Suppressor macrophage treated with lipopolysaccharide for 1 hour (primary cell): ENCODE measurements around the gene CFP.
"Not testable (repeated sequence)": the region's sequence is repeated elsewhere in the genome, so short reads cannot be mapped to it uniquely, and the experiment has no call there.

Experiments
- DNase-seq, 3 donors: peaks; one replicate each; pipeline ENCODE4 v3.0.0-alpha.2; 2020 to 2022

CFP gene

DNA sequence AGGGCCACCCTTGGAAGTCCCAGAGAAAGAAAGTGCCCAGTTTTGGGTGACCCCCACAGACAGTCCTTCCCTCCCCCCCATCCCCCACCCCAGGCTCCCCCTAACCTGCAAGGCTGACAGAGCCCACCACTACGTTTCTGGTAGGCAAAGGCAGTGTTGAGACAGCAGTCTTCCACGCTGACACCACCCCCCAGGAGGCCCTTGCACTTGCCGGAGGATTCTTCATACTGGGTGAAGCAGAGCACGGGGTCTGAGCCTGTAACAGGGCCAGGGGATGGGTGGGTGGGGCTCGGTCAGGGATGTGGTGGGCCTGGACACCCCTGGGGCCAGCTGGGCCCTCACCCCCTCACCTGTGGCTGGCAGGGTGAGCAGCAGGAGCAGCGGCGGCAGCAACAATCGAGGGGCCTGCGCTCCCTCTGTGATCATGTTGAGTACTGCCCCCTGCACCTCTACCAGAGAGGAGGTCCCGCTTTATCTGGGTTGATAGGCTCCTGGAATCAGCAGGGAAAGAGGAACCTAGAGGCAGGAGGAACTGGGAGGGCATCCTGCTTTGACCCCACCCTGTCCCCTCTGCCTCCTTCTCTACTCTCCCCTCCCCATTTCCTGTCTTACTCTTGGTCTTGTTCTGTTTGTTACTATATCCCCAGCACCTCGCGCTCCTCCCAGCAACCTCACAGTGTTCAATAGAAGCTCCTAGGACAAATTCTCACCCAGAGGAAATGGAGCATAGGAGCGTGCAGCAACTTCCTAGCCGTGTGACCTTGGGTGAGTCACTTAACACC lies at the start of gene CFP:
CFP (minus strand) TSS at position 512 of the 782 bp plus-strand sequence; CDS start at position 426, 86 bp downstream.
- no peak for DNase-seq

DNA sequence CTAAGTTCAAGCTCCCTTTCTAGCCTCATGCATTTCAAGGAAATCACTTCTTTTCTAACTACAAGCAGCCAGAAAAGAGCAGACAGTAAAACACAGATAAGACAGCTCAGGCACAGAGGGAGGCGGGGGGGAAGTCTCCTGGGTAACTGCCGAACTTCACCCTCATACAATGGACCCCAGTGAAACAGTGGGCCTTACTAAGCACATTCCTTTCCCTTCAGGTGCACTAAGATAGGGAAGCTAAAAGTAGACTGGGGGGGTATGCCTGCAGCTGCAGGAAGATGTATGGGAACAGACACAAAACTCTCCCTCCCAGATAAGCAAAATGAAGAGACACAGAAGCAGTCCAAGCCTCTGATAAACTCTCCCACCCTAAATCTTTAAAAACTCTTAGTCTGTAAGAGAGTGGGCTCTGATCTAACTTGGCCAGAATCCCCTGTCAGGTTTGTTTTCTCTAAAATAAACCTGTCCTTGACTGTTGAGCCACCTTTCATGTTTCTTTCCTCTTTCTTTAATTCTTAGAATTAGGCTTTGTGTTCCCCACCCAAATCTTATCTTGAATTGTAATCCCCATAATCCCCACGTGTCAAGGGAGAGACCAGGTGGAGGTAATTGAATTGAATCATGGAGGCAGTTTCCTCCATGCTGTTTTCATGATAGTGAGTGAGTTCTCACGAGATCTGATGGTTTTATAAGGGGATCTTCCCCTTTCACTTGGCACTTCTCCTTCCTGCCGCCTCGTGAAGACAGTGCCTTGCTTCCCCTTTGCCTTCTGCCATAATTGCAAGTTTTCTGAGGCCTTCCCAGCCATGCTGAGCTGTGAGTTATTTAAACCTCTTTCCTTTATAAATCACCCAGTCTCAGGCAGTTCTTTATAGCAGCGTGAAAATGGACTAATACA lies 46.5 kb upstream of the CFP start:
- peak; percentile 51 to 58 (median 56) for DNase-seq

DNA sequence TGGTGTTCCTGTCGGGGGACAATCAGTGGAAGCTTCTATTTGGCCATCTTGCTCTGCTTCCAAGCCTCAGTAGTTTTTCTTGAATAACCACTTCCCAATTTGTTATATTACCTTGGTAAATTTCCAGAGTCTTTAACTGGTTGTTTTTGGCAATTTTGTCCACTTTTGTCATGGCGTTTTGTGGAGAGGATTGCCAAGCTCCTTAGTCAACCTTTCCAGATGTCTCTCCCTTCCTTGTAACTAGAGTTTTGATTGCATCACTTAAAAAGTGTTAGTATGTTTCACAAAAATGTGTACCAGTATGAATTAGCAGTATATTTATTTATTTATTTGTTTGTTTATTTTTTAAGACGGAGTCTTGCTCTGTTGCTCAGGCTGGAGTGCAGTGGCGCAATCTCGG lies 45.0 kb upstream of the CFP start:
- no peak for DNase-seq

GRCh38 chrX:47665797-47666196 lies 36.1 kb upstream of the CFP start:
- not testable (repeated sequence) for DNase-seq

GRCh38 chrX:47664737-47665136 lies 35.0 kb upstream of the CFP start:
- peak; percentile 44 to 59 (median 55) for DNase-seq

DNA sequence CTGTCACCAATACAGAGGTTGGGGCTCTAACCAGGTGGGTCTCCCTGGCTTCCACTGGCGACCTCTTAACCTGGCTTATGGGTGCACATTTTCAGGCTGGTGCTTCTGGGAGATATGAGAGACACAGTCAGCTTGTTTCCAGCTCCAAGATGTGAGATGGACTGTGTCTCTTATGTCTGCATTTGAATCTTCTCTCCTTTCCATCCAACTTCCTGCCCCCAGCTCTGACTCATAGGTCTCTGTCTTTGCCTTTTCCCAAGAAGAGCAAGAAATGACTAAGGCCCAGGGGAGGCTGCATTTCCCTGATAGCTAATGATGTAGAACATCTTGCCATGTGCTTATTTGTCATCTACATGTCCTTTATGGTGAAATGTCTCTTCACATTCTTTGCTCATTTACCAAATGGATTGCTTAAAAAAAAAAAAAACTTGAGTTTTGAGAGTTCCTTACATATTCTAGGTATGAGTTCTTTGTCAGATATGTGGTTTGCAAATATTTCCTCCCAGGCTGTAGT lies 32.5 kb upstream of the CFP start:
- peak; percentile 86 to 95 (median 89) for DNase-seq

DNA sequence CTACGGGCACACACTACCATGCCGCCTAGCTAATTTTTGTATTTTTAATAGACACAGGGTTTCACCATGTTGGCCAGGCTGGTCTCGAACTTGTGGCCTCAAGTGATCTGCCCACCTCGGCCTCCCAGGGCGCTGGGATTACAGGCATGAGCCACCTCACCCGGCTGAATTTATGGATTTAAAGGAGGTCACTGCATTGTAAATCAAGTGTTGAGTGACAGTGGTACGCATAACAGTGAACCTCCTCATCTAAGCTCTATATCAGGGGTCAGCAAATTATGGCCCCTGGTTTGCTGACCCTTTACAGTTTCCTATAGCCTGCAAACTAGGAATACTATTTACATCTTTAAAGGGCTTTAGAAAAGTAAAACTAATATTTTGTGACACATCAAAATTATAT lies 31.8 kb upstream of the CFP start:
- no peak for DNase-seq

DNA sequence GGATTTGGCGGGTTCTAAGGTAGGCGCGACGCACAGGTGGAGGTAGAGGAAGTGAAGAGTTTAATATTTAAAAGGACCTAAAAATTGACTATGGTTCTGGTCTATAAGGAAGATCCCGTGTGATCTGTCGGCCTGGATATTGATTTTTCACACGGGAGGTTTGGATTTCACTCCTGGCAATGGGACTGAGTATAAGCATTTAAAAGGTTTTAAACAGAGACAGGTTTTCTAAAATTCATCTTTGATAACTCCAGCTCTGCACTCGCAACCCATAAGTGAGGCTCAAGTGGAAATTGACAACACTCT lies 29.6 kb upstream of the CFP start:
- no peak for DNase-seq

- DNase-seq = peak; percentile 94 to 97 (median 96)
These were observed 29.1 kb upstream of the CFP start, which contains the start of gene UXT for GRCh38 chrX:47658684-47659420. UXT (minus strand) TSS chrX:47659180; CDS start chrX:47658927, 253 bp downstream.

DNA sequence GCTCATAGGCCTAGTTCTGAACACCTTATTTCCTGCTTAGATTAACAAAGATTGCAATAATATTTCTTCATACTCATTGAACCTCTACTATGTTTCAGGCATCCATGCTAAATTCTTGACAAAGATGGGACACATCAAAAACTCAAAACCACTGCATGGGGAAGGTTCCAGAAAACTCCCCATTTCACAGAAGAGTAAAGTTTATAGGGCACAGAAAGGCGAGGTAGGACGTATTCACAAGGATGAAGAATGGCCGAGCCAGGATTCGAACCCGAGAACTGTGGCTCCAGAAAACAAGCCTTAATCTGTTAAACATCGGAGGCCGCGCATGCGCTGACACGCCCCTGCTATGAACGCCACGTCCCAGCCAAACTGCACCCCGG lies 28.6 kb upstream of the CFP start:
- no peak for DNase-seq

DNA sequence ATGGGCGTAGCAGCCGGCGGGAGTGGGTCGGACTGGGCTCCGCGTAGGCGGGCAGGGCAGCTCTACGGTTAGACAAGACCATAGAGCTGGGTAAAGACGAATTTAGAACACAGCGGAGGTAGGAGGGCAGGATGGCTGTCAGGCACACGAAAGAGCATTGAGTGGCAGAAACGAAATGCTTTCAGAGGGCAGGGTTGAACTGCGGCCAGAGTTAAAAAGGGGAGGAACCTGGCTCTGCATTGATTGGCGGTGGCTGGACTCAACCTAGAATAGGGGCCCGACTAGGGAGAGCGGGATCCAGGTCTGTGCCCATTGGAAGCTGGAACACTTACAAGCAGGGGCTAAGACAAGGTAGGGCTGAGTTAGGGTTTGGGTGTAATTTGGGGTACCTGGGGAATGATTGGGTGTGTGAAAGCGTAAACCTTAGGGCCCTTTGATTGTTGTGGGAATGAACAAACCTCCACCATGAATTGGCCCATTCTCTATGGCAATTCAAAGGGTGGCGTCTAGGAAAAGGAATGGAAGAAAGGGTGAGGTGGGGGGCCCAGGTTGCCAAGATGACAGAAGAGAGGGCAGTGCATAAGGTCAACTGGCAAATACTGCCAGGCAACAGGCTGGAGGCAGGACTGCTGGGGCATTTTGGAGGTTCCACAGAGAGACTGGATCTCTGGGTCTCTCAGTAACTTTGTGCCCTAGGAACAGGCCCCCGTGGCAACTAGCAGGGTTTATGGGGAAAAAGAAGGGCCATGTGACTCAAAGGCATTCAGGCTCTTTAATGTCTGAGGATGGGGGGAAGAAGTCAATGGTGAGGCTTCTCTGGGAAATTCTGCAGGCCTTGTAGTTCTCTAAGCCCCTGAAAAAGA lies 21.5 kb upstream of the CFP start:
- no peak for DNase-seq

- DNase-seq = peak; percentile 93 to 95 (median 94)
These were observed 20.7 kb upstream of the CFP start, which contains the start of gene ELK1 for GRCh38 chrX:47650164-47651042. ELK1 (minus strand) TSS chrX:47650563; CDS start chrX:47641441, 9,122 bp downstream.

DNA sequence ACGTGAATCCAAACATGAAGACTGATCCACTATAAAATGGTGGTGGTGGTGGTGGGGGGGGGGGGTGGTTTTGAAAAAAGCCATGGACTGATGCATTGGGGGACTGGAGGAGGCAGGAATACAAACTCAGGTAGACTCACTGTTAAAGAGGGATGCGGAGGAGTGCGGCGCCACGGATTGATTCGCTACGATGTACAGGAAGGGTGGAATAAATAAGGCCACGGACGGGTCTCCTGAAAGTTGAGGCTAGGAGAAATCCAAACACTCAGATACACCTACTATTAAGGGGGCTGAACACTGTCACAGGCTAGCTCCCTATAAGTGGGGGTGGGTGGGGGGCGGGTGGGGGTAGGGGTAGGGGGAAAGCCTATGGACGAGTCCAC lies 20.0 kb upstream of the CFP start:
- no peak for DNase-seq

- DNase-seq = peak; percentile 46 to 75 (median 65)
These were observed 19.5 kb upstream of the CFP start for GRCh38 chrX:47649271-47649670.

GRCh38 chrX:47648376-47648775 lies 18.6 kb upstream of the CFP start:
- no peak for DNase-seq

DNA sequence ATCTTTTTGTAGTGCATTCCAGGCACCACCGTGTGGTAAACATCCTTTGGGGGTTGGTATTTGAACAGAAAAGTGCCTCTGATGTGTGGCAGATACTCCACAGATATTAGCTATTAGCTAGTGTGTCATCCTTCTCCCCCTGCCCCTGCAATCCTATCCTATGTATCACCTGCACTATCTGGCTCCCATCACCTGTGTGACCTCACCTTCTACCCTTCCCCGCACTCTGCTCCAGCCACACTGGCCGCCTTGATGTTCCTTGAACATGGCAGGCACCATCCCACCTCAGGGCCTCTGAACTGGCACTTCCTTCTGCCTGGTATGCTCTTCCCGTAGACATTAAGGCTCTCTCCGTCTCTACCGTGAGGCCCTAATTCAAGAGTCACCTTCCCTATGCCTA lies 16.9 kb upstream of the CFP start:
- no peak for DNase-seq

- no peak for DNase-seq
These were observed 15.8 kb upstream of the CFP start for GRCh38 chrX:47645530-47645929.

DNA sequence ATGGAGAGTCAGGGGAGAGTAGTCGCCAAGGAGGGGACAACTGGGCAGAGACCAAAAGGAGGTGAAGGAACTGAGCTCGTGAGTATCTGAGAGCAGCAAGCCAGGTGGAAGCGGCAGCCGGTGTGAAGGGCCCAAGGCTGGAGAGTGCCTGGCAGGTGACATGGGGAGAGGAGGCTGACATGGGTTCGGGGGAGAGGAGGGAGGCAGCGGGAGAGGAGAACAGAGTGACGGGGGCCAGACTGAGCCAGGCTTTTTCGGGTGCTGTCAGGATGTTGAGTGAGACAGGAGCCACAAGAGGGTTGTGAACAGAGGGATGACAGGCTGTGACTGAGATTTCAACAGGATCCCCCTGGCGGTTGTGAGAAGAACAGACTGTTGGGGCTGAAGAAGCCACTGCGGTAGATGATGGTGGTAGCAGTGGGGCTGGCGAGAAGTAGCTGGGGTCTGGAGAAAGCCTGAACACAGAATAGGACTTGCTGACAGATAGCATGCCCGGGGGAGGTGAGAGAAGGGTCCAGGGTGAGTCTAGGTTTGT lies 14.9 kb upstream of the CFP start:
- peak; percentile 13 to 39 (median 34) for DNase-seq

- DNase-seq = peak; percentile 31 to 46 (median 33)
These were observed 14.2 kb upstream of the CFP start for GRCh38 chrX:47643926-47644325.

- no peak for DNase-seq
These were observed 9.1 kb upstream of the CFP start for GRCh38 chrX:47638816-47639215.
